Daoy (cell line): ENCODE results near the gene HNRNPUL1. TPM values are rescaled to one million over a fixed set of nuclear protein-coding genes. Genes with fewer than 3 reads are reported as not detected.

Experiments
- DNase-seq: peaks from one replicate; pipeline ENCODE4 v3.0.0-alpha.2; 2015; ENCODE audit warnings: low read depth
- total RNA-seq: library from RNA; depleted of rRNA; stranded (reverse); fragments of >200 nt; shearing (Covaris generic); gene quantifications from 2 replicates; pipeline ENCODE4 v1.2.3, GENCODE V29; 2014; rRNA removed

HNRNPUL1 gene
- total RNA-seq = 148 and 172 TPM in 2 replicates

- DNase-seq = peak; percentile 99
Measured at GRCh38 chr19:41263850-41264580, at the start of gene HNRNPUL1. Gene HNRNPUL1, plus strand, starts transcription at chr19:41264372. Its CDS starts 132 bp downstream, at chr19:41264504.

GRCh38 chr19:41217741-41218140 is 46.4 kb upstream of the HNRNPUL1 start:
- no peak for DNase-seq

GRCh38 chr19:41218249-41218614 is 45.9 kb upstream of the HNRNPUL1 start:
- DNase-seq = no peak

GRCh38 chr19:41218615-41219507 is 45.3 kb upstream of the HNRNPUL1 start, which contains the start of gene AXL:
Gene AXL, plus strand, starts transcription at chr19:41219223. Its CDS starts 170 bp downstream, at chr19:41219393.
- DNase-seq = peak; percentile 73

GRCh38 chr19:41219924-41220567 is 44.1 kb upstream of the HNRNPUL1 start:
- DNase-seq = peak; percentile 75

GRCh38 chr19:41220811-41221210 is 43.4 kb upstream of the HNRNPUL1 start:
- no peak for DNase-seq

GRCh38 chr19:41221514-41222205 is 42.5 kb upstream of the HNRNPUL1 start:
- no peak for DNase-seq

GRCh38 chr19:41222240-41222639 is 41.9 kb upstream of the HNRNPUL1 start:
- no peak for DNase-seq

GRCh38 chr19:41223431-41224234 is 40.5 kb upstream of the HNRNPUL1 start:
- DNase-seq = peak; percentile 98

GRCh38 chr19:41224632-41225031 is 39.5 kb upstream of the HNRNPUL1 start:
- DNase-seq = no peak

GRCh38 chr19:41225238-41226052 is 38.7 kb upstream of the HNRNPUL1 start:
- peak; percentile 98 for DNase-seq

- DNase-seq = peak; percentile 96
Measured at GRCh38 chr19:41226053-41226873, 37.9 kb upstream of the HNRNPUL1 start.

GRCh38 chr19:41226874-41227390 is 37.2 kb upstream of the HNRNPUL1 start:
- DNase-seq = no peak

- DNase-seq = no peak
Measured at GRCh38 chr19:41228486-41228885, 35.7 kb upstream of the HNRNPUL1 start.

- peak; percentile 71 for DNase-seq
Measured at GRCh38 chr19:41229338-41229737, 34.8 kb upstream of the HNRNPUL1 start.

- no peak for DNase-seq
Measured at GRCh38 chr19:41230067-41230857, 33.9 kb upstream of the HNRNPUL1 start.

- no peak for DNase-seq
Measured at GRCh38 chr19:41232686-41233085, 31.5 kb upstream of the HNRNPUL1 start.

GRCh38 chr19:41233748-41234240 is 30.4 kb upstream of the HNRNPUL1 start:
- DNase-seq = no peak
